Measurements from ENCODE around the gene CD55.

Gene CD55

DNA sequence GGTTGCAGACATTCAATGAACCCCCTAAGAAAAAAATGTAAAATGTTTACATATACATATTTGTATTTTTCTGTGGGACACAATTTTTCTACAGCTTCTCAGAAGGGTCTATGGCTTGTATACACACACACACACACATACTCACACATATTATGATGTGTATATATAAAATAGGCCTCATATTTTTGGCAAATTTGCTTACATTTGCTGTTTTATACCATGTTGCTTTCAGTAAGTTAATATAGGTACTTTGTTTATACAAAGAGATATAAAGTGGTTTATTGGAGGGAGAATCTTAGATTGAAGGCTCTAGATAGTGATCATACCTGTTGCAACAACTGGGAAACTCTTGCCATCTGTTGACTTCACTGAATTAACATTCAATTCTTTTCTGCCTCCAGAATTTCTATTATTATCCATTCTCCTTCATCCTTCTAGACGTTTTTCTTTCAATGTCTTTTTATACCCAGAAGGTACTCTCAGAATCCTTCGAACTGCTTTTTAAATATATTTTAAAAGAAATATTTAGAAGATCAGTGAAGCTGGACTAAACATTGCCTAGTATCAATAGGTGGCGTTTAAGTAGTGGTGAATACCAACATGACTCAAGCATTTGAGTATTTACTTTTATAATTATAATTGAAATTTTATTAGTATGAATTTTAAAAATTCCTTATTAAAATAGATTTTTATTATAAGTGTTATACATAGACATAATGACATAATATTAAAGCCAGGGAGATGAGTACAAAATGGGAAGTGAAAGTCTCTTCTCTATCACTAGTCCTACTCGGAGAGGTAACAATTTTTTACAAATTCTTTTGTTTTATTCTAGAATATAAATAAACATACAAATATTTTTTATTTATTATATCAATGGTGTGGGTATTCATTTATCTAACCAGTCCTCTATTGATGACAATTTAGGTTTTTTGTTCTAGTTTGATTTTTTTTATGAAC, 10.2 kb downstream of the CD55 start:
- H3K4me1 Mint-ChIP-seq: peaks cover 81% of the 10 kb centered on the region
- no peak for DNase-seq
- peaks cover 30% of the 10 kb centered on the region for H3K9me3 Mint-ChIP-seq
- H3K27me3 Mint-ChIP-seq: peaks cover 2% of the 10 kb centered on the region
- H3K36me3 Mint-ChIP-seq (ENCODE audit: low read depth): peaks cover 91% of the 10 kb centered on the region
- no peak overlapping the region for H3K4me3 Mint-ChIP-seq
- ATAC-seq: no peak
- H3K27ac Mint-ChIP-seq: no peak overlapping the region

- peaks cover 80% of the 10 kb centered on the region for H3K4me1 Mint-ChIP-seq
- ATAC-seq (no peak), DNase-seq (no peak)
- peak overlapping the region; percentile 32 for H3K4me3 Mint-ChIP-seq
- peaks cover 40% of the 10 kb centered on the region for H3K9me3 Mint-ChIP-seq
- peaks cover 90% of the 10 kb centered on the region for H3K36me3 Mint-ChIP-seq (ENCODE audit: low read depth)
- H3K27me3 Mint-ChIP-seq: peaks cover 4% of the 10 kb centered on the region
- H3K27ac Mint-ChIP-seq: peak overlapping the region; percentile 95
Measured at GRCh38 chr1:207333009-207333600, 11.6 kb downstream of the CD55 start.

- H3K27me3 Mint-ChIP-seq: peaks cover 4% of the 10 kb centered on the region
- no peak for DNase-seq
Measured at GRCh38 chr1:207333620-207334019, 12.1 kb downstream of the CD55 start.

DNA sequence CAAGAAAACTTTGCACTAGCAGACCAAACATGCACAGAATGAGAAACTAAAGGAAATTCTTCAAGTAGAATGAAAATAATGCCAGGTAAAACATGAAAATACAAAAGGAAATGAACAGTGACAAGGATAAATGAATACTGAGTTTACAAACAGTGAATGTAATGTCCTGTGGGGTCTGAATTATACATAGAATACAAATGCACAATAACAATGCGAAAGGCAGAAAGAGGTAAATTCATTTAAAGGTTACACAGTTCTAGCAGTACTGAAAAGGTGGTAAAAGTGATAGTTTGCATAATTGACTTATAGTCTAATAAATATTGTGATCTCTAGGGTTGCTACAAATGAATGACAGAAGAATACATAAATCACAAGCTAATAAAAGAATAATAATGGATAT, 12.9 kb downstream of the CD55 start:
- DNase-seq (no peak), ATAC-seq (no peak)
- no peak overlapping the region for H3K4me3 Mint-ChIP-seq
- peak overlapping the region; percentile 95 for H3K27ac Mint-ChIP-seq
- peaks cover 88% of the 10 kb centered on the region for H3K36me3 Mint-ChIP-seq (ENCODE audit: low read depth)
- peaks cover 35% of the 10 kb centered on the region for H3K9me3 Mint-ChIP-seq
- H3K4me1 Mint-ChIP-seq: peaks cover 75% of the 10 kb centered on the region
- peaks cover 4% of the 10 kb centered on the region for H3K27me3 Mint-ChIP-seq

More at GRCh38 chr1:207333620-207334019, 12.1 kb downstream of the CD55 start:
- no peak for ATAC-seq
- Mint-ChIP-seq H3K4me3 (peak overlapping the region; percentile 32), H3K36me3 (ENCODE audit: low read depth) (peaks cover 89% of the 10 kb centered on the region), H3K27ac (peak overlapping the region; percentile 95), H3K9me3 (peaks cover 37% of the 10 kb centered on the region), H3K4me1 (peaks cover 76% of the 10 kb centered on the region)

DNA sequence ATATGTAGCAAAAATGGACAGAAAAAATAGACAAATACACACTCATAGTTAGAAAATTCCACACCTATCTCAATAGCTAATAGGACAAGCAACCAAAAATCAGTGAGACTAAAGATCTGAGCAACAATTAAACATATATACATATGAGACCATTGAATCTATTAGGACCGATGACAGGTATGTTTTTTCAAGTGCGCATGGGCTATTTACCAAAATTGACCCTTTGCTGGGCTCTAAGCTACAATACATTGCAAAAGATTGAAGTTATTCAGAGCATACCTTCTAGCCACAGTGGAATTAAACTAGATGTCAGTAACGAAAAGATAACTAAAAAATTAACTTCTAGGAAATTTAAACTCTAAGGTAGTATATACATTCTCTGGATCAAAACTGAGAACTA, 13.7 kb downstream of the CD55 start:
- Mint-ChIP-seq H3K4me1 (peaks cover 74% of the 10 kb centered on the region), H3K4me3 (peak overlapping the region; percentile 43), H3K9me3 (peaks cover 39% of the 10 kb centered on the region), H3K27ac (peak overlapping the region; percentile 95), H3K27me3 (peaks cover 4% of the 10 kb centered on the region), H3K36me3 (ENCODE audit: low read depth) (peaks cover 88% of the 10 kb centered on the region)
- no peak for DNase-seq
- ATAC-seq: no peak

GRCh38 chr1:207335695-207336363, 14.4 kb downstream of the CD55 start:
- peaks cover 39% of the 10 kb centered on the region for H3K9me3 Mint-ChIP-seq
- peaks cover 72% of the 10 kb centered on the region for H3K4me1 Mint-ChIP-seq

DNA sequence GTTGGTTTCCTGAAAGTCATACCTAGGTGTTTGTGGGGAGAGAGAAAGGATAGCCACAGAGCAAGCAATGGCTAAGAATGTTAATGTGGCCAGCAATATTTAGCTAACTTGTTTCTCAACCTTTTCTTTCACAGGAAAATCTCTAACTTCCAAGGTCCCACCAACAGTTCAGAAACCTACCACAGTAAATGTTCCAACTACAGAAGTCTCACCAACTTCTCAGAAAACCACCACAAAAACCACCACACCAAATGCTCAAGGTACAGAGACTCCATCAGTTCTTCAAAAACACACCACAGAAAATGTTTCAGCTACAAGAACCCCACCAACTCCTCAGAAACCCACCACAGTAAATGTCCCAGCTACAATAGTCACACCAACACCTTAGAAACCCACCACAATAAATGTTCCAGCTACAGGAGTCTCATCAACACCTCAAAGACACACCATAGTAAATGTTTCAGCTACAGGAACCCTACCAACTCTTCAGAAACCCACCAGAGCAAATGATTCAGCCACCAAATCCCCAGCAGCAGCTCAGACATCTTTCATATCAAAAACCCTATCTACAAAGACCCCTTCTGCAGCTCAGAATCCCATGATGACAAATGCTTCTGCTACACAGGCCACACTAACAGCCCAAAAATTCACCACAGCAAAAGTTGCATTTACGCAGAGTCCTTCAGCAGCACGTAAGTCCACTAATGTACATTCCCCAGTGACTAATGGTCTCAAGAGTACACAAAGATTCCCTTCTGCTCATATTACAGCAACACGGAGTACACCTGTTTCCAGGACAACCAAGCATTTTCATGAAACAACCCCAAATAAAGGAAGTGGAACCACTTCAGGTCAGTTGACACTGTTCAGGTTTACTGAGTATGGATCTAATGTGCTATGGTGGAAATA, 15.3 kb downstream of the CD55 start:
- DNase-seq (peak; percentile 40), ATAC-seq (peak; percentile 88)
- peak overlapping the region; percentile 58 for H3K4me3 Mint-ChIP-seq
- H3K9me3 Mint-ChIP-seq: peaks cover 43% of the 10 kb centered on the region
- H3K36me3 Mint-ChIP-seq (ENCODE audit: low read depth): peaks cover 91% of the 10 kb centered on the region
- peak overlapping the region; percentile 95 for H3K27ac Mint-ChIP-seq
- peaks cover 4% of the 10 kb centered on the region for H3K27me3 Mint-ChIP-seq
- H3K4me1 Mint-ChIP-seq: peaks cover 82% of the 10 kb centered on the region

More at GRCh38 chr1:207335695-207336363, 14.4 kb downstream of the CD55 start:
- Mint-ChIP-seq H3K4me3 (peak overlapping the region; percentile 56), H3K36me3 (ENCODE audit: low read depth) (peaks cover 87% of the 10 kb centered on the region), H3K27ac (peak overlapping the region; percentile 95), H3K27me3 (peaks cover 4% of the 10 kb centered on the region)
- peak; percentile 26 for ATAC-seq
- no peak for DNase-seq

DNA sequence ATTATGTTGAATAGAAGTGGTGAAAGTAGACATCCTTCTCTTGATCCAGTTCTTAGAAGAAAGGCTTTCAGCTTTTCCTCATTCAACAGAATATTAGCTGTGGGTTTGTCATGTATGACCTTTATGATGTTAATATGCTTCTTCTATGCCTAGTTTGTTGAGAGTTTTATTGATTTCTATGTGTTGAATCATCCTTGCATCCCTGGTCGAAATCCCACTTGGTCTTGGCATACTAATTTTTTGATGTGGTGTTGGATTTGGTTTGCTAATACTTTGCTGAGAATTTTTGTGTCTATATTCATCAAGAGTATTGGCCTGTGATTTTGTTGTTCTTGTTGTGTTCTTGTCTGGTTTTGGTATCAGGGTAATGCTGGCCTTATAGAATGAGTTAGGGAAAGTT, 20.9 kb downstream of the CD55 start:
- Mint-ChIP-seq H3K9me3 (peaks cover 11% of the 10 kb centered on the region), H3K27me3 (no peaks in the 10 kb centered on the region), H3K36me3 (ENCODE audit: low read depth) (peaks cover 88% of the 10 kb centered on the region), H3K4me1 (peaks cover 77% of the 10 kb centered on the region), H3K27ac (peak overlapping the region; percentile 71), H3K4me3 (peak overlapping the region; percentile 27)
- no peak for ATAC-seq
- no peak for DNase-seq

GRCh38 chr1:207343675-207344074, 22.2 kb downstream of the CD55 start:
- ATAC-seq: no peak
- H3K27ac Mint-ChIP-seq: peak overlapping the region; percentile 40
- peaks cover 8% of the 10 kb centered on the region for H3K9me3 Mint-ChIP-seq
- no peak for DNase-seq
- no peak overlapping the region for H3K4me3 Mint-ChIP-seq
- no peaks in the 10 kb centered on the region for H3K27me3 Mint-ChIP-seq
- peaks cover 90% of the 10 kb centered on the region for H3K36me3 Mint-ChIP-seq (ENCODE audit: low read depth)
- H3K4me1 Mint-ChIP-seq: peaks cover 76% of the 10 kb centered on the region

DNA sequence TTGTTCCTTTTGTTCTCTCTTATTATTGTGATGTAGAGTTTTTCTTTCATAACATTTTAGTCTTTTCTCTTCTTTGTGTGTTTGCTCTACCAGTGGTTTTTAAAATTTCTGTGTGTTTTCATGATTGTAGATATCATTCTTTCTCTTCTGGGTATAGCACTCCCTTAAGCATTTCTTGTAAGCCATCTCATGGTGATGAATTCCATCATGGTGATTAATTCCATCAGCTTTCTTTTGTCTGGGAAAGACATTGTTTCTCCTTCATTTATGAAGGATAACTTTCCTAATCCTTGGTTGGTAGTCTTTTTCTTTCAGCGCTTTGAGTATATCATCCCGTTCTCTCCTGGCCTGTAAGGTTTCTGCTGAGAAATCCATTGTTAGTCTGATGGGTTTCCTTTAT, 22.7 kb downstream of the CD55 start:
- H3K9me3 Mint-ChIP-seq: peaks cover 8% of the 10 kb centered on the region
- no peaks in the 10 kb centered on the region for H3K27me3 Mint-ChIP-seq
- peak overlapping the region; percentile 52 for H3K4me3 Mint-ChIP-seq
- ATAC-seq: no peak
- H3K4me1 Mint-ChIP-seq: peaks cover 77% of the 10 kb centered on the region
- H3K36me3 Mint-ChIP-seq (ENCODE audit: low read depth): peaks cover 91% of the 10 kb centered on the region
- DNase-seq: no peak
- peak overlapping the region; percentile 40 for H3K27ac Mint-ChIP-seq

DNA sequence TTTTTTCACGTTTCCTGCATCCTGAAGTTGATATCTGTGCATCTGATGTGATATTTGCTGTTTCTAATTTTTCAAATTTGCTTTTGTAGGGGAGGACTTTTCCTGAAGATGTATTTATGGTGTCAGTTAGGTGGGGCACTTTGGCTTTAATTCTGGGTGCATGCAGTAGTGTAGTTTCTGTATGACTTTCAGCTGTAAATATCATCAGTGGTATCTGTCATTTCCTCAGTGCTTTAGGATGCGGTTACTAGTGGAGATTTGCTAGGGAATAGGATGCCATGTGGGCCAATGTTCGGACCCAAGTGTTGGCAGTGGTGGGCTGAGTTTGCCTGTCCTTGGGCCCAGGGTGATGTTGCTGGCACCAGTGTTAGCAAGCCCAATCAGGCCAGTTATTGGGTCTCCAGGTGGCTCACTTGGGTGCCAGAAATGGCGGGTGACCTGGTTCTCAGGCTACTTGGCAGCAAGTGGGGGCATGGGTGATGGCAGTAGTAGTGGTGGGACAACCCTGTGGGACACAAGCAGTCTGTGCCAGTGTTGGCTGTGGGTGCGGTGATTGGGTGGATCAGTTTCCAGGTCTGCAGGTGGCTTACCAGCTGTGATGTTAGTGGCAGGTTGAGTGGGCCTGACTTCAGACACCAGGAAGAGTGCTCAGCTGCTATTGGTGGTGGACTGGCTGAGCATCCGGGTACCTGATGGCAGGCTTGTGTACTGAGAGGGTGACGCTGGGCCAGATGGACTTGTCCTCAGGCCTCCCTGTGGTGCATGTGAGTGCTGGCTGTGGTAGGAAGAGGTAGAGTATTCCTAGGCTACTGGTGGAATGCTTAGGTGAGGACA, 24.4 kb downstream of the CD55 start:
- ATAC-seq: peak; percentile 71
- Mint-ChIP-seq H3K9me3 (peaks cover 12% of the 10 kb centered on the region), H3K4me1 (peaks cover 82% of the 10 kb centered on the region), H3K4me3 (peak overlapping the region; percentile 10), H3K36me3 (ENCODE audit: low read depth) (peaks cover 91% of the 10 kb centered on the region), H3K27me3 (no peaks in the 10 kb centered on the region), H3K27ac (peak overlapping the region; percentile 61)
- no peak for DNase-seq

DNA sequence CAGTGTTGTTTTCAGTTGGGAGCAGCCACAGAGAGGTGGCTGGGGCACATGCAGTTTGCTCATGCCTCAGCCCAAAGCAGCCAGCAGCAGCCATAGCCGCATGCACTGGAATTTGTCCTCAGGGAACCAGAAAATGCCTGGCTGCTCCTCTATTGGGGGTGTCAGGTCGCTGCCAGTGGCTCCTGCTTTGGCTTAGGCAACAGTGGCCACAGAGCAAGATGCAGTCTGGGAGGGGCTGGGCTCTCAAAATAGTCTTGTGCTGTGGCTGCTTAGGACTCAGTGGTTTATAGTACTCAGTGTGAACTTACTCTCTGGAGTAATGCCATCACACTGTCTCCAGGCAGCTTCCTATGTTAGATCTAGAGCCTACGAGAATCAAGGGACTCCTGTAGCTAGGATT, 25.0 kb downstream of the CD55 start:
- Mint-ChIP-seq H3K27ac (no peak overlapping the region), H3K36me3 (ENCODE audit: low read depth) (peaks cover 90% of the 10 kb centered on the region), H3K4me1 (peaks cover 80% of the 10 kb centered on the region), H3K27me3 (no peaks in the 10 kb centered on the region), H3K4me3 (no peak overlapping the region), H3K9me3 (peaks cover 8% of the 10 kb centered on the region)
- DNase-seq (no peak), ATAC-seq (peak; percentile 49)

GRCh38 chr1:207349979-207350378, 28.5 kb downstream of the CD55 start:
- Mint-ChIP-seq H3K27me3 (no peaks in the 10 kb centered on the region), H3K9me3 (peaks cover 8% of the 10 kb centered on the region), H3K27ac (no peak overlapping the region), H3K4me1 (peaks cover 78% of the 10 kb centered on the region), H3K4me3 (no peak overlapping the region), H3K36me3 (ENCODE audit: low read depth) (peaks cover 86% of the 10 kb centered on the region)
- ATAC-seq: no peak
- no peak for DNase-seq
